Aorta (tissue), 5 donors: ENCODE data around the gene SUB1. TPM values are rescaled to one million over a fixed set of nuclear protein-coding genes. Genes with fewer than 3 reads are reported as not detected.
A peak's percentile ranks its signal among the peaks of the same experiment; 100 is the strongest.
"Not testable (repeated sequence)": the region's sequence is repeated elsewhere in the genome, so short reads cannot be mapped to it uniquely, and the experiment has no call there.

Source experiments
- ATAC-seq: fragments of 200-7000 bp; cut with Tn5 transposase; one replicate; pipeline ENCODE4 v1.9.1; 2022; ENCODE audit warnings: moderate library complexity; ENCODE audit not compliant: low FRiP score
- DNase-seq, 2 donors: peaks; one replicate each; pipeline ENCODE4 v3.0.0-alpha.2; 2020
- H3K27ac ChIP-seq, 2 donors: one replicate each; pipeline ENCODE4 v1.5.1; 2013; ENCODE audit warnings: low read length in 2 of 2, mild to moderate bottlenecking in 2 of 2, moderate library complexity in 2 of 2, control low read depth in 1 of 2, inconsistent platforms in 1 of 2, low read depth in 1 of 2
- H3K27me3 ChIP-seq, 2 donors: one replicate each; pipeline ENCODE4 v1.6.1; 2013; ENCODE audit warnings: control low read depth in 1 of 2, low read length in 1 of 2, mild to moderate bottlenecking in 1 of 2, moderate library complexity in 1 of 2; ENCODE audit not compliant: insufficient read depth in 2 of 2, control insufficient read depth in 1 of 2
- H3K36me3 ChIP-seq, 2 donors: one replicate each; pipeline ENCODE4 v1.6.1; 2013; ENCODE audit warnings: control low read depth in 1 of 2, low read length in 1 of 2, mild to moderate bottlenecking in 1 of 2; ENCODE audit not compliant: insufficient read depth in 2 of 2, control insufficient read depth in 1 of 2
- H3K4me1 ChIP-seq, 2 donors: one replicate each; pipeline ENCODE4 v1.6.1; 2013; ENCODE audit warnings: low read length in 2 of 2, control low read depth in 1 of 2, mild to moderate bottlenecking in 1 of 2, moderate library complexity in 1 of 2; ENCODE audit not compliant: insufficient read depth in 2 of 2, control insufficient read depth in 1 of 2
- H3K4me3 ChIP-seq, 2 donors: one replicate each; pipeline ENCODE4 v1.5.1; 2013; ENCODE audit warnings: low read length in 2 of 2, control low read depth in 1 of 2, mild to moderate bottlenecking in 1 of 2
- H3K9me3 ChIP-seq: one replicate; pipeline ENCODE4 v1.6.1; 2013; ENCODE audit warnings: mild to moderate bottlenecking, low read length; ENCODE audit not compliant: control insufficient read depth
- WGBS, 2 donors: extraction: QIAGEN DNeasy Blood & Tissue Kit; methylation state at CpG; one replicate each; pipeline ENCODE4 v1.1.7; 2013; 5-methylcytosine and 5-hydroxymethylcytosine counted together
- intact Hi-C, 2 donors: fragments of 100-400 bp; cut with DNase I; formaldehyde crosslinking; loops; one replicate each; pipeline versions ENCODE4 v1.14.2 to v1.15.0; 2022
- polyA plus RNA-seq, 2 donors: library from polyadenylated mRNA; stranded (reverse); fragments of 200-250 nt; gene quantifications; one replicate each; pipeline ENCODE4 v1.2.3, GENCODE V29; 2013
- total RNA-seq, 2 donors: library from RNA; stranded (reverse); fragmentation: NEBNext Ultra II Directional; extraction: Animal tissue kit (Norgen Biotek cat#: 25700); gene quantifications; one replicate each; pipeline ENCODE4 v1.2.1, GENCODE V29; 2021
- donor health status: healthy with polysubstance abuse.
- donor health status: Bipolar disorder and iron deficiency.
- donor health status: DM: no; HTN: no; CAD: no.
- donor health status: DM: no; HTN: no; CAD: no.
- donor health status: DM: yes; HTN: yes; CAD: no.

SUB1 gene
- total and polyA plus RNA-seq, 4 donors, result 121 to 283 (median 182) TPM

DNA sequence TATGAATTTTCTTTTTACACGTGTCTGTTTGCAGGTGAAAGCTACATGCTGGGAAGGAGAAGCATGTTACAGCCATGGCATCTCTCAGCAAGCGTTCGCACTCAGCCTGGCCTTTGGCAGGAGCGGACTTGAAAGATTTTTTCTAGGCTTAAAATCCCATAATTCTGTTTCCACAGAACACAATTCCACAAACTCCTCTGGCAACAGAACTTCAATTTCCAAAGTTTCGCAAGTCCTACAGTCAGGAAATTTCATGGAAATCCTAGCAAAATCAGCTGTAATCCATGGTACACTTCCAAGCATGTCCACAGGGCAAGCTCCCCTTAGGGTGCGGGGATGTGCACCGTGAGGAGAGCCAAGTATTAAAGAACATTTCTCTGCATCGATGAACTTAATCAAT lies 35.9 kb downstream of the SUB1 start:
- ATAC-seq, result no peak

DNA sequence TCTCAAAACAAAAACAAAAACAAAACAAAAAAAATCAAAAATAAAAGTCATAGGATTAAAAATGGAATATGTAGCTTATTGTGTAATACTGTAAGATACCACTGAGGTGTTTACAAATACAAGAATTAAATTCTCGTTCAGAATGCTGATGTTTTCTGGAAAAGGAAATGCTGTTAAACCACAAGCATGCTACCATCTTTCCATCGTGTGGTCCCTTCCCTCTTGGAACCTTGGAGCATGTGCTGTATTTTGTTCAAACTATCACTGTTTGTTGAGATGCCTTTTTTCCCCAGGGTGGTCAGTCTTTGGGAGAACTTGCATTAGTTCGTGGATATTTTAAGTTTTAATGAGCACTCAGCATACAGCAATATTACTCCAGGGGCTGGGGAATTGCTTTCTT lies 39.7 kb downstream of the SUB1 start:
- no peak overlapping the region for H3K4me3 ChIP-seq
- H3K27ac ChIP-seq, result no peak overlapping the region
- H3K4me1 ChIP-seq, result peaks cover 2 to 4% of the 10 kb centered on the region in 2 donors
- no peaks in the 10 kb centered on the region for H3K9me3 ChIP-seq
- DNase-seq (no peak), ATAC-seq (no peak)
- intact Hi-C loops, result no loop called here
- no peaks in the 10 kb centered on the region for H3K27me3 ChIP-seq
- WGBS, 2 donors, result 87 to 90% methylated on average over 3 of the region's 3 CpGs
- no peaks in the 10 kb centered on the region for H3K36me3 ChIP-seq

More for the DNA sequence above, 35.9 kb downstream of the SUB1 start:
- intact Hi-C loops, result no loop called here
- Histone ChIP-seq H3K27ac (no peak overlapping the region), H3K36me3 (no peaks in the 10 kb centered on the region), H3K4me3 (no peak overlapping the region), H3K9me3 (no peaks in the 10 kb centered on the region), H3K4me1 (no peaks in the 10 kb centered on the region), H3K27me3 (no peaks in the 10 kb centered on the region)
- no peak for DNase-seq
- WGBS, 2 donors, result 74 to 82% methylated on average over 8 of the region's 8 CpGs

DNA sequence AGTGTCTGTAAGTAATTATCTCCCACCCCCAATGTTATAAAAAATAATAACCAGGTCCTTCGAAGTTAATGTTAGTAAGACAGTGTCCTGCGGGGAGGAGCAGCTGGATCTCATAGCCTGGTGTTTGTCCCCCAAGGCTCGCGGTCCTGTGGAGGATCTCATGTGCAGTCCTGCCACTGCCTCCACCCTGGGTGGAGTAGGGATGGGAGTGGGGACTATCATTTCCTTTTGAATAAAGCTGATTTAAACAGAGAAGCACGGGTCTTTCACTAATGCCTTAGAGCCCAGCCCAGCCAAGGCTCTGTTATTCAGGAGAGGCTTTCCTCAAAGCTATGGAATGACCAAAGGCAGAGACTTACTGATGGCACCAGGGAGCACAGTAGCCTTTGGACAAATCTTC lies 40.2 kb downstream of the SUB1 start:
- ATAC-seq, result no peak
- Histone ChIP-seq H3K4me1 (peaks cover 2 to 4% of the 10 kb centered on the region in 2 donors), H3K27me3 (no peaks in the 10 kb centered on the region), H3K4me3 (no peak overlapping the region), H3K36me3 (no peaks in the 10 kb centered on the region), H3K27ac (no peak overlapping the region), H3K9me3 (no peaks in the 10 kb centered on the region)
- intact Hi-C loops, result no loop called here
- no peak for DNase-seq
- 93 to 95% methylated on average over 5 of the region's 5 CpGs for WGBS, 2 donors

DNA sequence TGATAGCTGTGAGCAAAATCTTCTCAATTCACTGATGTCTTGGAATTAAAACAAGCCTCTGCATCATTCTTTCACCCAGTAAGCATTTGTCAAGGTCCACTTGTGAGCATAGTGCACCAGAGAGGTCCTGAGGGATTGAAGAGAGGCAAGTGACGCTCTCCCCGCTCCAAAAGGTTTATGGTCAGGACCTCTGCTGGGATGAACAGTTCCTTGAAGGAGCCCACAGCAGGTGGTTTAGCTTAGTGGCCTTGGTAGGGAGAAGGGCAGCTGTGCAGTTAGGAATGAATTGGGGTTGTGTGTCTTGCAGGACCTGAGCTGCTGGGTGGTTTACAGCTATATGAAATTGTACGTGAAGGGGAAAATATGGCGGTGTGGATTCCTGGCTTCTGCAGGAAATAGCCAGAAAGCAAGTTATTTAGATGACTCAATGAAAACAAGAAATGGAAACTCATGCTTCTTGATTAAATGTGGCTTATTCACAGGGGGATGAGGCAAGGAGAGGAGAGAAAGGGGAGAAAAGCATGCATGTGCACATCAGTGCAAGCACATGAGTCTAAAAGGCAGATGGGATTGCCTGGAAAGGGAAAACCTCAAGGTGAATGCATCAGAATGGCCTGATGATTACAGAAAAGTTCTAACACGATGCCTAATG lies 42.0 kb downstream of the SUB1 start:
- peak overlapping the region in 1 of 2 donors; percentile 48 for H3K27ac ChIP-seq
- intact Hi-C loops, result no loop called here
- no peaks in the 10 kb centered on the region for H3K9me3 ChIP-seq
- H3K4me1 ChIP-seq, result peaks cover 2 to 4% of the 10 kb centered on the region in 2 donors
- no peak for DNase-seq
- no peak for ATAC-seq
- H3K36me3 ChIP-seq, result no peaks in the 10 kb centered on the region
- H3K4me3 ChIP-seq, result no peak overlapping the region
- H3K27me3 ChIP-seq, result no peaks in the 10 kb centered on the region
- 70 to 80% methylated on average over 5 of the region's 5 CpGs for WGBS, 2 donors

DNA sequence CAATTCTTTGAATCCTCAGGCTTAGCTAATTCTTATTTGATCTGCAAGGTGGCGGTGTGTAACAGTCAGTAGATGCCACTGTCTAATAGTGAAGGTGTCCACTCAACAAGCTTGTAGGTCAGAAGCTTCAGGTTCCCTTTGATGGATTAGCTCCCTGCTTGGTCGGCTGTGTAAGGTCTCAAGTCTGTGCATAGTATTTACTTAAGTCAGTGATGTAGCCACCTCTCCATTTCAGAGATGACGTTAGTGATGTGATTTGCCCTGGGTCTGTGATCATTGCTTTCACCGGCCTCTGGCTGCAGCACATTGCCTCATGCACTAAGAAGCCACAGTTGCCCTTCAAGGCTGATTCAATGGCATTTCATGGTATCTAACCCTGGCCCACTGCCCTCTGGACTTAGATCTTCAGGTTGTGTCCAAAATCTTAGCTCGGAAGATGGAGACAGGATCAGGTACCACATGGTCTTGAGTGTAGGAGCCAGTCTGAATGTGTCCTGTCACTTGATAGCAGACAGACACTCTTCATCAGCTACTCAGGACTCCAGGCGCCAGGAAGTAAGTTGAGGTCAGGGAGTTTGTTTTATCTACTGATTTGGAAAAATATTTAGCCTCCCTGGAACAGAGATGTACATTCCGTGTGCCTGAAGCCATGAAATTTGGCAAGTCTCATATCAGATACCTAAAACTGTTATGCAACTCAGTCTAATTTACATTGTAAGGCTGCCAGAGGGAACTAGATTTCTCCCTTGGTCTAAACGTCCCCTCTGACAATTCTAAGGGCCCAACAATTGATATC lies 42.9 kb downstream of the SUB1 start:
- DNase-seq, result peak in 1 of 2 donors; percentile 49
- ATAC-seq, result peak; percentile 48
- Histone ChIP-seq H3K27me3 (no peaks in the 10 kb centered on the region), H3K4me1 (peaks cover 2 to 4% of the 10 kb centered on the region in 2 donors), H3K36me3 (no peaks in the 10 kb centered on the region), H3K4me3 (no peak overlapping the region), H3K27ac (peak overlapping the region; percentile 44 to 91), H3K9me3 (no peaks in the 10 kb centered on the region)
- WGBS, 2 donors, result 9 to 14% methylated on average over 8 of the region's 8 CpGs
- intact Hi-C loops, result no loop called here

DNA sequence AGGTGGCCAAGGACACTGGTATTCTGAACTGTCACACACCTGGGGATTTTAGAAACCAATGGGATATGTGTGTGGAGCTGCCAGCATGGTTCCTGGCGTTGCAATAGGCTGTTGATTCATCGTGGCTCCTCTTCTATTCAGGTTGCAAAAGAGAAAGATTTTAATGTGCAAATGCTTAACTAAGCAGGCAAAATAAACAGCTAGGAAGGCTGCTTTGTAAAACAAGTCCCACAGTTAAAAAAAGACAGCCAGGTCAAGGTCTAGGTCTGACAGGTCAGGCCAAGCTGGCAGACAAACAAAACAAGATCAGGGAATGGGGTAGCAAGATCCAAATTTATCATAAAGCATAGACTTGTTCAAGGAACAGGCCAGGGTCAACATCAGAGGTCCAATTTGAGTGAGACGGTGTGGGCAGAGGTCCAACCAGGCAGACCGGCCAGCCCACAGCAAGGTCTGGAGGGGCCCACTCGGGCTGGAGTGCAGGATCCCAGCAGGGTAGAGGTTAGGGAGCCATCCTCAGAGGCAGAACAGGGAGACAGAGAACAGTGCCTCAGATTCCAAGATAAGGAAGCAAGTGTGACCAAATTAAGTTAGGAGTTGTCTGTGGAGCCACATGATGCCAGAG lies 45.6 kb downstream of the SUB1 start:
- no peaks in the 10 kb centered on the region for H3K36me3 ChIP-seq
- H3K9me3 ChIP-seq, result no peaks in the 10 kb centered on the region
- ATAC-seq, result no peak
- no peak overlapping the region for H3K4me3 ChIP-seq
- DNase-seq, result no peak
- intact Hi-C loops, result no loop called here
- no peaks in the 10 kb centered on the region for H3K27me3 ChIP-seq
- WGBS, 2 donors, result 7 to 14% methylated on average over 5 of the region's 5 CpGs
- H3K4me1 ChIP-seq, result peaks cover 2 to 4% of the 10 kb centered on the region in 2 donors
- H3K27ac ChIP-seq, result peak overlapping the region; percentile 62 to 83

DNA sequence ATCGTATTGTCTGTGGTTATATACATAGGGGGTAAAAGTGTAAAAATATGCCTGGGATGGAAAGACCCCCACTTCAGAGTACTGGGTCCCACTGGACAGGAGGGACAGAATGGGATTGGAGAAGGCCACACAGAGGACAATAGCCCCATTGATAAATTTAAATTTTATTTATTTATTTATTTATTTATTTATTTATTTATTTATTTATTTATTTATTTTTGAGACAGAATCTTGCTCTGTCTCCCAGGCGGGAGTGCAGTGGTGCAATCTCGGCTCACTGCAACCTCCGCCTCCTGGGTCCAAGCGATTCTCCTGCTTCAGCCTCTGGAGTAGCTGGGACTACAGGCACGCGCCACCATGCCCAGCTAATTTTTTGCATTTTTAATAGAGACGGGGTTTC lies 47.7 kb downstream of the SUB1 start:
- H3K9me3 ChIP-seq, DNase-seq, ATAC-seq, H3K27me3 ChIP-seq, H3K4me3 ChIP-seq, H3K4me1 ChIP-seq, intact Hi-C loops, H3K36me3 ChIP-seq, H3K27ac ChIP-seq: not testable (repeated sequence)
- 96 to 97% methylated on average over 8 of the region's 8 CpGs for WGBS, 2 donors

DNA sequence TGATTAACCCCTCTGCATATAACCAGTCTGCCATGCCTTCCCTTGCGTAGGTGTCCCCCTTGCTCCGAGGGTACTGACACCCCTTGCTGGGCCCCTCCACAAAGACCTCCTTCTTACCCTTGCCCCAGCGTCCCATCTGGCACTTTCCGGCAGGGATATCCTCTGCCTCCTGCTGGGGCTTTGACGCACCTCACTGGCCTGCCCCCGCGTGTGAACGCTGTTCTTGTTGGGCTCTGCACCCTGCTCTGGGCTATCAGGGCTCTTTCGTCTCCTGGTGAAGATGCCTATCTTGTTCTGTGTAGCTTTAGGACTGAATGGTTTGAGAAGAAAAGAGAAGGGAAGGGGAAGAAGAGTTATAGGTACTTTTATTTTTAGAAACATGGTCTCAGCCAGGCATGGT lies 53.0 kb downstream of the SUB1 start:
- peaks cover 0 to 5% of the 10 kb centered on the region in 2 donors for H3K4me1 ChIP-seq
- no peaks in the 10 kb centered on the region for H3K36me3 ChIP-seq
- H3K9me3 ChIP-seq, result no peaks in the 10 kb centered on the region
- ATAC-seq, result no peak
- no peak overlapping the region for H3K4me3 ChIP-seq
- intact Hi-C loops, result no loop called here
- no peak overlapping the region for H3K27ac ChIP-seq
- H3K27me3 ChIP-seq, result no peaks in the 10 kb centered on the region
- DNase-seq, result no peak
- 91 to 93% methylated on average over 9 of the region's 9 CpGs for WGBS, 2 donors
